HG03039 (cell line): ENCODE data around the gene TBC1D12.
"Not testable (repeated sequence)": the region's sequence is repeated elsewhere in the genome, so short reads cannot be mapped to it uniquely, and the experiment has no call there.

Experiments
- ATAC-seq: cut with Tn5 transposase; IDR thresholded peaks from one replicate; pipeline ENCODE4 v1.9.1; 2021; ENCODE audit warnings: mild to moderate bottlenecking, moderate library complexity; ENCODE audit not compliant: unreplicated experiment

Gene TBC1D12

DNA sequence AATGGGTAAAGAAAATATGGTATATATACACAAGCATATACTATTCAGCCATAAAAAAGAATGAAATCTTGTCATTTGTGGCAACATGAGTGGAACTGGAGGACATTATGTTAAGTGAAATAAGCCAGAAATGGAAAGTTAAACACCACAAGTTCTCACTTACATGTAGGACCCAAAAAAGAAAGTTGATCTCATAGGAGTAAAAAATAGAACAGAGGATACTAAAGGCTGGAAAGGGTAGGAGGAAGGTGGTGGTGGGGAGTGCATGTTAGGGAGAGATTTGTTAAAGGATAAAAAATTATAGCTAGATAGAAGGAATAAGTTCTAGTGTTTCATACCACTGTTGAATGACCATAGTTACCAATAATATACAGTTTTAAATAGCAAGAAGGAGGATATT is 48.4 kb downstream of the TBC1D12 start:
- ATAC-seq, result no peak

DNA sequence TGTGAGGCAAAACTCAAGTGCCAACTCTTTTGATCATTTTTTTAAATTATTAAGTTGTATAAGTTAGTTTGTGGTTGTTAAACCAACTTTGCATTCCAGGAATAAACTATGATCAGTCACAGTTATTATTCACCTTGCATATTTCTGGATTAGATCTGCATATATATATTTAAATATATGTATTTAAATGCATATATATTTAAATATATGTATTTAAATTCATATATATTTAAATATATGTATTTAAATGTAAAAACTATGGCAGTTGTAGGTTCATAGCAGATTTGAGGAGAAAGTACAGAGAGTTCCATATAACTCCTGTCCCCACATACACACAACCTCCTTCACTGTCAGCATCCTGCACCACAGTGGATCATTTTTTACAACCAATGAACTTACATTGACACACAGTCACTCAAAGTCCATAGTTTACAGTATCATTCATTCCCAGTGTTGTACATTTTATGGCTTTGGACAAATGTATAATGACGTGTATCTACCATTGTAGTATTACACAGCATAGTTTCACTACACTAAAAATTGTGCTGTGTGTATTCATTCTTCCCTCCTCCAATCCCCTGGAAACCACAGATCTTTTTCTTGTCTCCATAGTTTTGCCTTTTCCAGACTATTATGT is 49.7 kb downstream of the TBC1D12 start:
- no peak for ATAC-seq

DNA sequence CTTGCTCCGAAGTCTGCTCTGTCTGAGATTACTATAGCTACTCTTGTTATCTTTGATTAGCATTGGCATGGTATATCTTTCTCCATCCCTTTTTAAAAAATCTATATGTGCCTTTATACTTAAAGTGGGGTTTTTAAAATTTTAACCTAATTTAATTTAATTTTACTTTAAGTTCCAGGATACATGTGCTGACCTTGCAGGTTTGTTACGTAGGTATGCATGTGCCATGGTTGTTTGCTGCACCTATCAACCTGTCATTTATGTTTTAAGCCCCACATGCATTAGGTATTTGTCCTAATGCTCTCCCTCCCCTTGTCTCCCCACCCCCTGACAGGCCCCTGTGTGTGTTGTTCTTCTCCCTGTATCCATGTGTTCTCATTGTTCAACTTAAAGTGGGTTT is 54.6 kb downstream of the TBC1D12 start:
- no peak for ATAC-seq

DNA sequence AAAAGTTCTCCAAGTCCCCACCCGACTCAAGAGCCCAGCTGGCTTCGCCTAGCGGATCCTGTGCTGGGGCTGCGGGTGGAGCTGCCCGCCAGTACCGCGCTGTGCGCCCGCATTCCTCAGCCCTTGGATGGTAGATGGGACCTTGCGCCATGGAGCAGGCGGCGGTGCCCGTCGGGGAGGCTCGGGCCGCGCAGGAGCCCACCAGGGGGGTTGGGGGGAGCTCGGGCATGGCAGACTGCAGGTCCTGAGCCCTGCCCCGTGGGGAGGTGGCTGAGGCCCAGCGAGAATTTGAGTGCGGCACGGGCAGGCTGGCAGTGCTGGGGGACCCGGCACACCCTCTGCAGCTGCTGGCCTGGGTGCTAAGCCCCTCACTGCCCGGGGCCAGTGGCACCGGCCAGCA is 57.0 kb downstream of the TBC1D12 start:
- no peak for ATAC-seq

DNA sequence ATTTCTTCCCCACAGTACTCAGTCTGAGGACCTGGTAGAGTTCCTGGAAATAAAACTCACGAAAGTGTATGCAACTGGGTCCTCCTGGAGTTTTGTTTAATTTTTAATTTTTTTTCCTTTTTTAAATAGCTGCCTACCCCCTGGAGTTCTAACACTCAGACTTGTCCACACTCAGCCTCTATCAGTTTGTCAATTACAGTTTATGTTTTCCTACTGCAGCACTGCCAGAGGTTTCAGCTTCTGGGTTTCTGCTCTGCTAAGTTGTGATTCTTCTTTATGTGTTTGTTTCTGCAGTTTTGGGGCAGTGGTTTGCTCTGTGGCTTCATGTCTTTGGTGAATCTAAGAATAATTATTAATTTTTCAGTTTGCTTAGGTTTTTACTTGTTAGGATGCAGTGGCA is 59.2 kb downstream of the TBC1D12 start:
- ATAC-seq, result no peak

DNA sequence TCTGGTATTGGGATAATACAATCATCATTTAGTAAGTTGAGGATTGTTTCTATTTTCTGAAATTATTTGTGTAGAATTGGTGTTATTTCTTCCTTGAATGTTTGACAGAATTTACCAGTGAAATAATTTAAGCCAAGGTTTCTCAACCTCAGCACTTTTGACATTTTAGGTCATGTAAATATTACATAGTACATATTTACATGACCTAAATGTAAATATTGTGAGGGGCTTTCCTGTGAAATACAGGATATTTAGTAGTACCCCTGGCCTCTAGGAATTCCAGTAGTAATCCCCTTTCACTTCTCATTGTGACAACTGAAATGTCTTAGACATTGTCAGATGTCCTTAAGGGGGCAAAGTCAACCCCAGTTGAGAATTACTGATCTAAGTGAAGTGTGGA is 59.8 kb downstream of the TBC1D12 start:
- no peak for ATAC-seq

DNA sequence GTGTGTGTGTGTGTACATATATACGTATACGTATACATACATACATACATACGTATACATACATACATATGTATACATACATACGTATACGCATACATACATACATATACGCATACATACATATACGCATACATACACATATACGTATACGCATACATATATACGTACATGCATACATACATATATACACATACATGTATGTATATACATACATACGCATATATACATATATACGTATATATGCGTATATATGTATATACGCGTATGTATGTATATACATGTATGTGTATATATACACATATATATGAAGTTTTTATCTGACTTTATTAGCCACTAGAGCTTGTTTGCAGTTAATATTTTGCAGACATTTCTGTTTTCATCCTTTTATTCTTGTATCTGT is 63.3 kb downstream of the TBC1D12 start:
- no peak for ATAC-seq

DNA sequence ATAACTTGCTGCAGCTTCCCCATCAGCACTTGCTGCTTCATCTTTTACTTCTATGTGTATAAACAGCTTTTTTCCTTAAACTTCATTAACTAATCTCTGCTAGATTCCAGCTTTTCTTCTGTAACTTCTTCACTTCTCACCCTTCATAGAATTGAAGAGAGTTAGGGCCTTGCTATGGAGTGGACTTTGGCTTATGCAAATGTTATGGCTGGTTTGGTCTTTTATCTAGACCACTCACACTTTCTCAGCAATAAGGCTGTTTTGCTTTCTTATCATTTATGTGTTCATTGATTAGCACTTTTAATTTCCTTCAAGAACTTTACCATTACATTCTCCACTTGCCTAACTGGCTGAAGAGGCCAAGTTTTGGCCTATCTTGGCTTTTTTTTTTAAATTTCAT is 79.1 kb downstream of the TBC1D12 start:
- ATAC-seq, result no peak

DNA sequence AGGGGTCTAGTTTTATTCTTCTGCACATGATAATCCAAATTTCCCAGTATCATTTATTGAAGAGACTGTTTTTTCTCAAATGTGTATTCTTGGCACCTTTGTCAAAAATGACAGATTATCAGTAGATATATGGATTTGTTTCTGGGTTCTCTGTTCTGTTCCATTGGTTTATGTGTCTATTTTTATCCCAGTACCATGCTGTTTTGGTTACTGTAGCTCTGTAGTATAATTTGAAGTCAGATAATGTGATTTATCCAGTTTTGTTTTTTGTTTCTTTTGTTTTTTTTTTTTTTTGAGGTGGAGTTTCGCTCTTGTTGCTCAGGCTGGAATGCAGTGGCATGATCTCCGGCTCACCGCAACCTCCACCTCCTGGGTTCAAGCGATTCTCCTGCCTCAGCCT is 81.6 kb downstream of the TBC1D12 start:
- no peak for ATAC-seq

DNA sequence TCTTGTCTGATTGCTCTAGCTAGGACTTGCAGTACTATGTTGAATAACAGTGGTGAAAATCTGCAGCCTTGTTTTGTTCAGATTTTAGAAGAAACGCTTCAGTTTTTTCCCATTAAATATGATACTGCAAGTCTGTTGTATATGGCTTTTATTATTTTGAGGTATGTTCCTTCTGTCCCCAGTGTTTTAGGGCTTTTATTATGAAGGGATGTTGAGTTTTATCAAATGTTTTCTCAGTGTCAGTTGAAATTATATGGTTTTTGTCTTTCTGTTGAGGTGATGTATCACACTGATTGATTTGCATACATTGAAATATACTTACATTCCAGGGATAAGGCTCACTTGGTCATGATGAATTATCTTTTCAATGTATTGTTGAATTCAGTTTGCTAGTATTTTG is 82.8 kb downstream of the TBC1D12 start:
- ATAC-seq, result no peak

DNA sequence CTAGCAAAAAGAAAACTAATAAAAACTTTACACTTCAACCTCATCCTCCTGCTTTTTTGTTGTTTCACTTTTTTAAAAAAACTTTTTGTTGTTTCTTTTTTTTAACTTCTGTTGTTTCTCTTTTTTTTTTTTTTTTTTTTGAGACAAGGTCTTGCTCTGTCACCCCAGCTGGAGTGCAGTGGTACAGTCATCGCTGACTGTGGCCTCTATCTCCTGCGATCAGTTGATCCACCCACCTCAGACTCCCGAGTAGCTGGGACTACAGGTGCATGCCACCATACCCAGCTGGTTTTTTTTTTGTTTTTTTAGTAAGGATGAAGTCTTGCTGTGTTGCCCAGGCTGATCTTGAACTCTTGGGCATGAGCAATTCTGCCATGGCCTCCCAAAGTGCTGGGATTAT is 85.2 kb downstream of the TBC1D12 start:
- no peak for ATAC-seq

DNA sequence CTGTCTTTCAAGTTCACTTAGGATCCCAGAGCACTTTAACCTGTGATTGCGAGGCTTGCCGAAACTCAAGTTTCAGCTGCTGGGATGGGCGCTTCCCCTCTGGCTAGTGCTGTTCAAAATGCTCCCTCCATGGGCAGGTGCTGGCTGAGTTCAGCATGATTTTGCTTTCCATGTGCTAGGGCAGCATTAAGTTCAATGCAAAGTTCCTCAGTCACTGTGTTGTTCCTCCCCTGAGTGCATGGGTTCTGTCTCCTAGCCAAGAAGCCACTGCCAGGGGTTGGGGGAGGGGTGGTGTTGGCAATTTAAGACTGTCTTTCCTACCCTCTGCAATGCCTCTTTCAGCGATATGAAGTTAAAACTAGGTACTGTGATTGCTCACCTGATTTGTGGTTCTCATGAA is 86.8 kb downstream of the TBC1D12 start:
- ATAC-seq, result no peak

DNA sequence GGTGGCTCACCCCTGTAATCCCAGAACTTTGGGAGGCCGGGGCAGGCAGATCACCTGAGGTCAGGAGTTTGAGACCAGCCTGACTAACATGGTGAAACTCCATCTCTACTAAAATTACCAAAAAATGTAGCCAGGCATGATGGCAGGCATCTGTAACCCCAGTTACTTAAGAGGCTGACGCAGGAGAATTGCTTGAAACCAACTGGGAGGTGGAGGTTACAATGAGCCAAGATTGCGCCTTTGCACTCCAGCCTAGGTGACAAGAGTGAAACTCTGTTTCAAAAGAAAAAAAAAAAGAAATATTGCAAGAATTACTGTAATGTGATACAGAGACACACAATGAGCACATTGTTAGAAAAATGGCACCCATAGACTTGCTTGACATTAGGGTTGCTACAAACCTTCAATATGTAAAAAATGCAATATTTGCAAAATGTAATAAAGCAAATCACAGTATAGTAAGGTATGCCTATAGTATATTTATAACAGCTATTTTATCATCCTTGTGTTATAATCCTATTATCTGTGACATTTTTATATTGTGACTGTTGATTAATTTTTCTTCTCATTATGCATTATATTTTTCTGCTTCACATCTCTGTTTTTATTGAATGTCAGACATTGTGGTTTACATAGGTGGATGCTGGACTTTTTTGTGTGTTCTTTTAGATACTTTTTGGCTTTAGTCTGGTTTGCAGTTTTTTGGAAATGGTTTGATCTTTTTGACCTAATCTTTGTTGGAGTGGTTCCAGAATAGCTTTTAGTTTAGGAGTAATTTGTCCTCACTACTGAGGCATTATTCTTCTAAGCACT is 87.8 kb downstream of the TBC1D12 start:
- ATAC-seq, result no peak

DNA sequence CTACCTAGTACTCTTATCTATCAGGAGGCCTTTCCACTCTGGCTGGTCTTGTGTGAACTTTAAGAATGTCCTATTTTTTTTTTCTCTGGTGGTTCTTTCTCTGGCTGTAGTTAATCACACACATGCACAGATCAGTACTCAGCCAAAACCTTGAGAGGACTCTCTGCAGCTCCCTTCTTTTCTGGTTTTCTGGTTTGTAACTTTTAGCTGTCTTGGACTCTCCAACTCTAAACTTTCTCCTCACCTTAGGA is 88.4 kb downstream of the TBC1D12 start:
- ATAC-seq, result no peak

DNA sequence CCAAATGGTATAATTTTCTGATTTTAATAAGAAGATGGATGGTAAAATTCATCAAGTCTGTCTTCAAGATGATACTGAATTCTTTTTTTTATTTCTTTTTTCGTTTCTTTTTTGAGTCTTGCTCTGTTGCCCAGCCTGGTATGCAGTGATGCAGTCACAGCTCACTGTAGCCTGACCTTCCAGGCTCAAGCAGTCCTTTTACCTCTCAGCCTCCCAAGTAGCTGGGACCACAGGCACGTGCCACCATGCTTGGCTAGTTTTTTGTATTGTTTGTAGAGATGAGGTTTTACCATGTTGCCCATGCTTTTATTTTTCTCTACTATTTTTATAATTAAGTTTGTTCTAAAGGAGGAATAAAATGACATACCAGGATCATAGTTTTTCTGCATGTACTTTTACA is 91.1 kb downstream of the TBC1D12 start:
- no peak for ATAC-seq

DNA sequence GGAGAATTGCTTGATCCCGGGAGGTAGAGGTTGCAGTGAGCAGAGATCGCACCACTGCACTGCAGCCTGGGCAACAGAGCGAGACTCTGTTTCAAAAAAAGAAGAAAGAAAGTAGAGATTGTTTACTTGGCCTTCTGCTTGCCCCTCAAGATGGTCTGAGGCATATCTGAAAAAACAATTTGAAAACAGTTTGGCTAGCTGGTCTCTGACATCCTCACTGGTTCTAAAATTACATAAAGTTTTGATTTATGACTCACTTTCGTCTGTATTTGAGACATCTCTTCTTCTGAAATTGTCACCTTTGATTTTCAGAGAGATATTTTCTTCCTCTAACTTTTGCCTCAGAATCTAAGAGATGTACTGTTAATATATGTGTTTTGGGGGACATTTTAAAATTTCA is 93.7 kb downstream of the TBC1D12 start:
- ATAC-seq, result peak; percentile 62

DNA sequence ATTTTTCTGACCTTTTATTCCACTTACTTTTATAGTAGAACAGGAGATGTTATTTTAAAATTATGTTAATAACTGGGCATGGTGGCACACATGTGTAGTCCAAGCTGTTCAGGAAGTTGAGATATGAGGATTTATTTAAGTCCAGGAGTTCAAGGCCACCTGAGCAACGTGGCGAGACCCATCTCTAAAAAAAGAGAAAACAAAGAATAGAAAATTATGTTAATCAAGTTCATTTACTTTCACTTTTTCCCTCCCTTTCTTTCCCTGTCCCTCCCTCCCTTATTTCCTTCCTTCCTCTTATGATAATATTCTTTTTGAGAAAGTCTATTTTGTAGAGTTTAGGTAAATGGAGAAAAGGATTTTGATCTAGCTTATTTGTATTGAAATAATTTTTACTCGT is 94.3 kb downstream of the TBC1D12 start:
- ATAC-seq, result no peak

DNA sequence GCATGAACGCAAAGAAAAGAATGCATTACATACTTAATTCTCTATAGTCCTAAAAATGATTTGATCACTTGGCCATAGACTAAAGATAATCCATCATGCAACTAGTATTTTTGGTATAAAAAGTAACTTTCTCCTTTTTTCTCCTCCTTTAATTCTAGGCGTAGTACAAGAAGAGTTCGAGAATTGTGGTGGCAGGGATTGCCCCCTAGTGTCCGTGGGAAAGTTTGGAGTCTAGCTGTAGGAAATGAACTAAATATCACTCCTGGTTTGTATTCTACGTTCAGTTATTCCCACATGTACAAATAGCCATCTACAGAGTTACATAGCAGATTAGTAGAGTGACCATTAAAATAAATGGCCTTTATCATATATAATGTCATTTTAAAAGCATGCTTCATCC is 97.7 kb downstream of the TBC1D12 start:
- ATAC-seq, result no peak

DNA sequence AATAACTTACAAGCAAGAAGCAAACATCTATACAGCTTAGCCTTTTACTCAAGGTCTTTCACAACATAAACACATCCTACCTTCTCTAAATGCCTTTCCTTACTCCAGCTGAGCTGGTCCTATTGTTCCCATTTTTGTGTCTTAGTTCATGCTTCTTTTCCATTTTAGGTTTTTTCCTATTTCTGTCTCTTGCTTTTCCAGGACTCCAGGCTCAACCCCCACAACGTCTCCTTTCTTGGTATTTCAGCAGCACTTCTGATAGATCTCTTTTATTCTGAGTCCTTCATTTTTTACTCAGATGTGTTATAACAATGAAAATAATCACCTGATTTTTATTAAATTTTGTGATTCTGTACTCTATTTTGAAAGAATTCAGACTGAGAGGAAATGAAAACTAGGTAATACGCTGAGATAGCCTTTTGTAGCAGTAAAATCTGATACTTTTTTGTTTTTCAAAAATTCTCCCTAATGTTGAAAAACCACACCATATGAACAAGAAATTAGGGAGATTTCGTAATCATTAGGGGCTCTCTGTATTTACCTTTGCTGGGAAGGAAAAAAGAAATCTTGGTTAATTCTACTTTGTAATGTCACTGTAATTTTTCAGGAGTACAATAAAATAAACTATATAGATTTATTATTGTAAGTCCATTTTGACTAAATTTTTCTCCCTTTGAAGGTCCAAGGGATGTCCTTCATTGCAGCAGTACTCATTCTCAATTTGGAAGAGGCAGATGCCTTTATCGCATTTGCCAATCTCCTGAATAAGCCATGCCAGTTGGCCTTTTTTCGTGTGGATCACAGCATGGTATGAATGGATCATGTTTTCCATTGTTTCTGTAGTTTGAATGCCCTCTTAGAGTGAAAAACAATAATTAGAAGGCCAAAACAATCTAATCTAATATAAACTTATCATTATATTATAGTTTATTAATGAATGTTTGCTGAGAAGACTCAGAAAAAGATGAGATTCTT is 119.2 kb downstream of the TBC1D12 start:
- no peak for ATAC-seq

DNA sequence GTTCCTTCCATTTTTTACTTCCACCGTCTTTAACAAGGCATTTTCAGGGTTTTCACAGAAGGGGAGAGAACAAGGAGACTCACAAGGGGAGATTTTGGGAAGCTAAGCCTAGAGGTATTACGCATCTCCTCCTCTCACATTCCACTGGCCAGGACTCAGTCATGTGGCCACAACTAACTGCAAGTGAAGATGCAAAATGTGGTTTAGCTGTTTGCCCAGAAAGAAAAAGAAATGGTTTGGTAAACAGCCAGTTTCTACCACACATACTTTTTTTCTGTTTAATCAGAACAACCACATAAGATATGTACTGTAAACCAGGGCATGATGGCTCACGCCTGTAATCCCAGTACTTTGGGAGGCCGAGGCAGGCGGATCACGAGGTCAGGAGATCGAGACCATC is 121.8 kb downstream of the TBC1D12 start:
- ATAC-seq, result no peak

DNA sequence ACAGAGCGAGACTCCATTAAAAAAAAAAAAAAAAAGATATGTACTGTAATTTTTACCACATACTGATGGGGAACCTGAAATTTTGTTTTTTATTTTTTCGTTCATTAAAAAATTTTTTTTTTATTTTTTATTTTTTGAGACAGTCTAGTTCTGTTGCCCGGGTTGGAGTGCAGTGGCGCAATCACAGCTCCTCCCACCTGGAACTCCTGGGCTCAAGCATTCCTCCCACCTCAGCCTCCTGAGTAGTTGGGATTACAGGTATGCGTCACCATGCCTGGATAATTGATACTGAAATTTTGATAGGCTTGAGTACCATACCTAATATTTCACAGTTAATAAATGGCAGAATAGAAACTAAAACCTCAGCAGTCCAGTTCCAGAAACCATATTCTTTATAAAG is 122.4 kb downstream of the TBC1D12 start:
- ATAC-seq, result no peak

DNA sequence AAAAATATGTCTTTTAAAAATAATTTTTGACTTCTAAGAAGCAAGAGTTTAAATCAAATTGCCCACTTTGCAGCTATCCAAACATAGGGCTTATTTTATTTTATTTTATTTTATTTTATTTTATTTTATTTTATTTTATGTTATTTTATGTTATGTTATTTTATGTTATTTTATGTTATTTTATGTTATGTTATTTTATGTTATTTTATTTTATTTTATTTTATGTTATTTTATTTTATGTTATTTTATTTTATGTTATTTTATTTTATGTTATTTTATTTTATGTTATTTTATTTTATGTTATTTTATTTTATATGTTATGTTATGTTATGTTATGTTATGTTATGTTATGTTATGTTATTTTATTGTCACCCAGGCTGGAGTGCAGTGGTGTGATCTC is 129.2 kb downstream of the TBC1D12 start:
- ATAC-seq, result not testable (repeated sequence)
